T-helper 2 cell treated with Interferon-gamma antibody and Interleukin-4, amounts not matched to agents 5 μg/mL and 100 μg/mL, for 36 hours (primary cell): ENCODE data around the gene SAMHD1.
"Not testable (repeated sequence)": the region's sequence is repeated elsewhere in the genome, so short reads cannot be mapped to it uniquely, and the experiment has no call there.

ENCODE experiments used
- DNase-seq: peaks from one replicate; pipeline ENCODE4 v3.0.0; 2021; ENCODE audit warnings: low spot score
- H3K27ac Mint-ChIP-seq: one replicate; pipeline ENCODE4 v1.8.0; 2021; ENCODE audit warnings: mild to moderate bottlenecking, mixed read lengths
- H3K27me3 Mint-ChIP-seq: one replicate; pipeline ENCODE4 v1.8.0; 2021; ENCODE audit warnings: low read depth, mixed read lengths
- H3K36me3 Mint-ChIP-seq: one replicate; pipeline ENCODE4 v1.8.0; 2021; ENCODE audit warnings: low read depth, mixed read lengths
- H3K4me1 Mint-ChIP-seq: one replicate; pipeline ENCODE4 v1.8.0; 2021; ENCODE audit warnings: low read depth, mixed read lengths
- H3K4me3 Mint-ChIP-seq: one replicate; pipeline ENCODE4 v1.8.0; 2022; ENCODE audit warnings: mild to moderate bottlenecking, moderate library complexity, mixed read lengths
- H3K9me3 Mint-ChIP-seq: one replicate; pipeline ENCODE4 v1.8.0; 2021; ENCODE audit warnings: mixed read lengths

The SAMHD1 gene

GRCh38 chr20:36855241-36855657 lies 96.3 kb downstream of the SAMHD1 start:
- no peak overlapping the region for H3K27ac Mint-ChIP-seq
- H3K9me3 Mint-ChIP-seq: peaks cover 3% of the 10 kb centered on the region
- no peaks in the 10 kb centered on the region for H3K27me3 Mint-ChIP-seq
- H3K36me3 Mint-ChIP-seq: no peaks in the 10 kb centered on the region
- H3K4me1 Mint-ChIP-seq: peaks cover 15% of the 10 kb centered on the region
- no peak overlapping the region for H3K4me3 Mint-ChIP-seq
- no peak for DNase-seq

- no peaks in the 10 kb centered on the region for H3K36me3 Mint-ChIP-seq
- H3K27me3 Mint-ChIP-seq: no peaks in the 10 kb centered on the region
- peaks cover 15% of the 10 kb centered on the region for H3K4me1 Mint-ChIP-seq
- DNase-seq: no peak
- no peak overlapping the region for H3K4me3 Mint-ChIP-seq
- peak overlapping the region; percentile 63 for H3K27ac Mint-ChIP-seq
- peaks cover 3% of the 10 kb centered on the region for H3K9me3 Mint-ChIP-seq
Observed at GRCh38 chr20:36854348-36855240, 96.9 kb downstream of the SAMHD1 start.

- Mint-ChIP-seq H3K4me1 (peaks cover 14% of the 10 kb centered on the region), H3K36me3 (no peaks in the 10 kb centered on the region), H3K27ac (no peak overlapping the region), H3K27me3 (no peaks in the 10 kb centered on the region), H3K9me3 (peaks cover 3% of the 10 kb centered on the region), H3K4me3 (no peak overlapping the region)
- no peak for DNase-seq
Observed at GRCh38 chr20:36852187-36852586, 99.3 kb downstream of the SAMHD1 start.

GRCh38 chr20:36851490-36851889 lies 100.0 kb downstream of the SAMHD1 start:
- DNase-seq: no peak
- Mint-ChIP-seq H3K4me1 (peaks cover 7% of the 10 kb centered on the region), H3K36me3 (no peaks in the 10 kb centered on the region), H3K4me3 (no peak overlapping the region), H3K9me3 (peaks cover 3% of the 10 kb centered on the region), H3K27ac (peak overlapping the region; percentile 14), H3K27me3 (no peaks in the 10 kb centered on the region)

GRCh38 chr20:36850759-36851158 lies 100.7 kb downstream of the SAMHD1 start:
- H3K4me3 Mint-ChIP-seq: no peak overlapping the region
- no peak for DNase-seq

GRCh38 chr20:36849333-36850065 lies 102.0 kb downstream of the SAMHD1 start:
- Mint-ChIP-seq H3K4me3 (no peak overlapping the region), H3K36me3 (no peaks in the 10 kb centered on the region), H3K27ac (no peak overlapping the region), H3K4me1 (no peaks in the 10 kb centered on the region), H3K27me3 (no peaks in the 10 kb centered on the region), H3K9me3 (peaks cover 3% of the 10 kb centered on the region)
- DNase-seq: no peak

More at GRCh38 chr20:36850759-36851158, 100.7 kb downstream of the SAMHD1 start:
- Mint-ChIP-seq H3K27ac (no peak overlapping the region), H3K27me3 (no peaks in the 10 kb centered on the region), H3K9me3 (peaks cover 3% of the 10 kb centered on the region), H3K36me3 (no peaks in the 10 kb centered on the region), H3K4me1 (no peaks in the 10 kb centered on the region)

- no peak overlapping the region for H3K4me3 Mint-ChIP-seq
- H3K4me1 Mint-ChIP-seq: peaks cover under 1% of the 10 kb centered on the region
- H3K27ac Mint-ChIP-seq: no peak overlapping the region
Observed at GRCh38 chr20:36848677-36849076, 102.8 kb downstream of the SAMHD1 start.

GRCh38 chr20:36848078-36848660 lies 103.3 kb downstream of the SAMHD1 start:
- no peak overlapping the region for H3K4me3 Mint-ChIP-seq
- no peak for DNase-seq
- no peak overlapping the region for H3K27ac Mint-ChIP-seq
- H3K36me3 Mint-ChIP-seq: no peaks in the 10 kb centered on the region
- no peaks in the 10 kb centered on the region for H3K27me3 Mint-ChIP-seq
- H3K4me1 Mint-ChIP-seq: peaks cover 6% of the 10 kb centered on the region
- H3K9me3 Mint-ChIP-seq: peaks cover 3% of the 10 kb centered on the region

More at GRCh38 chr20:36848677-36849076, 102.8 kb downstream of the SAMHD1 start:
- no peak for DNase-seq
- no peaks in the 10 kb centered on the region for H3K27me3 Mint-ChIP-seq
- no peaks in the 10 kb centered on the region for H3K36me3 Mint-ChIP-seq
- H3K9me3 Mint-ChIP-seq: peaks cover 3% of the 10 kb centered on the region

GRCh38 chr20:36847710-36848040 lies 103.8 kb downstream of the SAMHD1 start:
- Mint-ChIP-seq H3K9me3 (peaks cover 3% of the 10 kb centered on the region), H3K4me3 (no peak overlapping the region), H3K27me3 (no peaks in the 10 kb centered on the region), H3K36me3 (no peaks in the 10 kb centered on the region), H3K27ac (no peak overlapping the region), H3K4me1 (peaks cover 8% of the 10 kb centered on the region)
- DNase-seq: no peak

- Mint-ChIP-seq H3K27ac (no peak overlapping the region), H3K4me1 (peaks cover 9% of the 10 kb centered on the region), H3K36me3 (no peaks in the 10 kb centered on the region), H3K9me3 (peaks cover 3% of the 10 kb centered on the region), H3K27me3 (no peaks in the 10 kb centered on the region), H3K4me3 (no peak overlapping the region)
- DNase-seq: no peak
Observed at GRCh38 chr20:36847009-36847709, 104.3 kb downstream of the SAMHD1 start.

GRCh38 chr20:36845288-36845971 lies 106.1 kb downstream of the SAMHD1 start:
- Mint-ChIP-seq H3K27ac (no peak overlapping the region), H3K9me3 (no peaks in the 10 kb centered on the region), H3K4me3 (no peak overlapping the region), H3K36me3 (no peaks in the 10 kb centered on the region), H3K27me3 (no peaks in the 10 kb centered on the region), H3K4me1 (peaks cover 16% of the 10 kb centered on the region)
- no peak for DNase-seq

- not testable (repeated sequence) for H3K4me3 Mint-ChIP-seq, H3K27me3 Mint-ChIP-seq, H3K9me3 Mint-ChIP-seq, DNase-seq, H3K36me3 Mint-ChIP-seq
- peak overlapping the region; percentile 92 for H3K27ac Mint-ChIP-seq
- peaks cover 23% of the 10 kb centered on the region for H3K4me1 Mint-ChIP-seq
Observed at GRCh38 chr20:36841030-36841429, 110.5 kb downstream of the SAMHD1 start.
